HCT116 (cell line): Measurements from ENCODE around the gene MARK1. TPM values are rescaled to one million over a fixed set of nuclear protein-coding genes. Genes with fewer than 3 reads are reported as not detected.

ENCODE experiments used
- ATAC-seq: fragments of 200-7000 bp; cut with Tn5 transposase; 2 replicates; pipeline ENCODE4 v1.9.1; 2020; ENCODE audit warnings: mild to moderate bottlenecking, moderate library complexity
- BruUV-seq: library from RNA; stranded (reverse); fragments of 400-500 nt; replicated peaks from 2 replicates; lab custom pipeline; 2021; lab: Mats Ljungman, UMichigan
- CTCF ChIA-PET: fragments of 300-600 bp; sonication (Branson Sonifier 250); formaldehyde crosslinking; loops from one replicate; lab custom pipeline; 2021; ENCODE audit warnings: antibody characterized with exemption; lab: Charles Lee
- POLR2A ChIA-PET: fragments of 300-600, 350-600 bp; sonication (Branson Sonifier 250); formaldehyde crosslinking; loops from one replicate; lab custom pipeline; 2021; ENCODE audit warnings: antibody characterized with exemption; lab: Charles Lee
- RAD21 ChIA-PET, 2 experiments: fragments of 300-600 bp; sonication (Branson Sonifier 250); formaldehyde crosslinking; loops; one replicate each; lab custom pipeline; 2023; ENCODE audit warnings: low total read pairs in 2 of 2; ENCODE audit not compliant: uncharacterized antibody in 2 of 2, unreplicated experiment in 2 of 2, low non-redundant PET in 1 of 2; lab: Charles Lee
- DNase-seq: peaks from one replicate; pipeline ENCODE4 v3.0.0-alpha.2; 2010; ENCODE audit warnings: low read depth, low spot score
- H2AFZ ChIP-seq: fragments of 200-600 bp; shearing (Covaris generic), sonication (generic); 2 replicates; pipeline ENCODE4 v1.6.1; 2017; ENCODE audit warnings: low read depth, mixed run types, mixed read lengths, antibody characterized with exemption, low read length; ENCODE audit not compliant: poor library complexity, severe bottlenecking
- H3K27ac ChIP-seq: 2 replicates; pipeline ENCODE4 v1.5.1; 2012; ENCODE audit warnings: low read depth, low read length
- H3K27me3 ChIP-seq: fragments of 200-600 bp; sonication (generic); 2 replicates; pipeline ENCODE4 v1.6.1; 2016; ENCODE audit warnings: mixed run types, low read length, mixed read lengths; ENCODE audit not compliant: insufficient read depth
- H3K36me3 ChIP-seq, 2 experiments: fragments of 200-500 bp in 1 of 2; fragments of 200-600 bp in 1 of 2; sonication (Bioruptor generic) in 1 of 2; sonication (generic) in 1 of 2; 2 replicates each; pipeline versions ENCODE4 v1.5.1 to v1.6.1; 2014 to 2016; ENCODE audit warnings: low read length in 2 of 2, inconsistent platforms in 1 of 2, mixed read lengths in 1 of 2, mixed run types in 1 of 2; ENCODE audit not compliant: insufficient read depth in 2 of 2, control insufficient read depth in 1 of 2
- H3K4me1 ChIP-seq, 2 experiments: fragments of 200-600 bp in 1 of 2; sonication (generic) in 1 of 2; 2 replicates each; pipeline versions ENCODE4 v1.5.1 to v1.6.1; 2012 to 2017; ENCODE audit warnings: low read length in 2 of 2, inconsistent platforms in 1 of 2, mild to moderate bottlenecking in 1 of 2, mixed read lengths in 1 of 2, mixed run types in 1 of 2, moderate library complexity in 1 of 2; ENCODE audit not compliant: insufficient read depth in 2 of 2, control insufficient read depth in 1 of 2
- H3K4me2 ChIP-seq: fragments of 200-600 bp; sonication (generic); 2 replicates; pipeline ENCODE4 v1.6.1; 2017; ENCODE audit warnings: mixed run types, low read length, mixed read lengths
- H3K4me3 ChIP-seq, 2 experiments: fragments of 200-600 bp in 1 of 2; sonication (generic) in 1 of 2; replicated peaks in 1 of 2; 2 replicates each; pipeline ENCODE4 v1.5.1; 2011 to 2016; ENCODE audit warnings: low read length in 2 of 2, control low read depth in 1 of 2, low read depth in 1 of 2, mild to moderate bottlenecking in 1 of 2, mixed read lengths in 1 of 2, mixed run types in 1 of 2
- H3K79me2 ChIP-seq: fragments of 200-600 bp; sonication (generic); 2 replicates; pipeline ENCODE4 v1.6.1; 2017; ENCODE audit warnings: mild to moderate bottlenecking, mixed run types, low read length, moderate library complexity, mixed read lengths; ENCODE audit not compliant: insufficient read depth
- H3K9ac ChIP-seq: fragments of 200-600 bp; sonication (generic); 2 replicates; pipeline ENCODE4 v1.6.1; 2016; ENCODE audit warnings: low read length, mixed read lengths
- H3K9me2 ChIP-seq: fragments of 200-600 bp; sonication (generic), shearing (Covaris generic); 2 replicates; pipeline ENCODE4 v1.6.1; 2017; ENCODE audit warnings: mixed run types, mild to moderate bottlenecking, moderate library complexity; ENCODE audit not compliant: insufficient read depth
- H3K9me3 ChIP-seq, 2 experiments: fragments of 200-500 bp in 1 of 2; fragments of 200-600 bp in 1 of 2; sonication (Bioruptor generic) in 1 of 2; sonication (generic) in 1 of 2; 2 replicates each; pipeline ENCODE4 v1.6.1; 2014 to 2017; ENCODE audit warnings: low read length in 2 of 2, mixed read lengths in 2 of 2, inconsistent platforms in 1 of 2, low read depth in 1 of 2, mild to moderate bottlenecking in 1 of 2, mixed run types in 1 of 2, moderate library complexity in 1 of 2; ENCODE audit not compliant: control insufficient read depth in 1 of 2, insufficient read depth in 1 of 2
- H4K20me1 ChIP-seq: fragments of 200-600 bp; sonication (generic), shearing (Covaris generic); 2 replicates; pipeline ENCODE4 v1.6.1; 2017; ENCODE audit warnings: mixed run types, mild to moderate bottlenecking, moderate library complexity; ENCODE audit not compliant: insufficient read depth
- ELF1 ChIP-seq: IDR thresholded peaks from 2 replicates; pipeline ENCODE4 v1.6.1; 2012; ENCODE audit warnings: low read depth, borderline replicate concordance
- EZH2 ChIP-seq: fragments of 200-600 bp; sonication (generic); IDR thresholded peaks from 2 replicates; pipeline ENCODE4 v1.6.1; 2017; ENCODE audit warnings: antibody characterized with exemption, mixed run types
- FOSL1 ChIP-seq: IDR thresholded peaks from 2 replicates; pipeline ENCODE4 v1.6.1; 2012; ENCODE audit warnings: low read depth
- POLR2AphosphoS5 ChIP-seq: IDR thresholded peaks from 2 replicates; pipeline ENCODE4 v1.6.1; 2011; ENCODE audit warnings: mild to moderate bottlenecking, low read depth, low read length, moderate library complexity
- SIN3A ChIP-seq: IDR thresholded peaks from 2 replicates; pipeline ENCODE4 v1.6.1; 2012; ENCODE audit warnings: low read depth
- YY1 ChIP-seq: IDR thresholded peaks from 2 replicates; pipeline ENCODE4 v1.6.1; 2011; ENCODE audit warnings: low read length, low read depth, moderate library complexity, mild to moderate bottlenecking; ENCODE audit not compliant: insufficient replicate concordance; ENCODE audit errors: extremely low read depth
- ZBTB33 ChIP-seq: IDR thresholded peaks from 2 replicates; pipeline ENCODE4 v1.6.1; 2011; ENCODE audit warnings: mild to moderate bottlenecking, low read length, moderate library complexity; ENCODE audit not compliant: insufficient replicate concordance; ENCODE audit errors: extremely low read depth
- intact Hi-C: fragments of 100-400 bp; cut with micrococcal nuclease; formaldehyde crosslinking; loops from 2 replicates; pipeline ENCODE4 v1.10.0; 2022
- total RNA-seq: library from RNA; stranded (reverse); gene quantifications from one replicate; pipeline ENCODE4 v1.2.1, GENCODE V29; 2021; ENCODE audit not compliant: unreplicated experiment

The MARK1 gene
- total RNA-seq, 1 experiment from 2014 or later, result 3.6 TPM

GRCh38 chr1:220711056-220711809, 183.3 kb downstream of the MARK1 start:
- no peak for ATAC-seq
- no peak overlapping the region for H3K4me3 ChIP-seq
- no peaks in the 10 kb centered on the region for H3K9me2 ChIP-seq
- H2AFZ ChIP-seq, result no peak overlapping the region
- BruUV-seq, result no TSS peak
- no peaks in the 10 kb centered on the region for H3K27me3 ChIP-seq
- ChIA-PET RAD21 (interaction anchor here in 1 of 2 experiments (0.7 kb wide), 1 partner anchor 274 kb away, joined by 4 read pairs; no protein-coding TSS in a partner anchor), CTCF (no interaction called here), POLR2A (no interaction called here)
- H4K20me1 ChIP-seq, result no peaks in the 10 kb centered on the region
- no peaks in the 10 kb centered on the region for H3K9me3 ChIP-seq
- H3K27ac ChIP-seq, result no peak overlapping the region
- H3K9ac ChIP-seq, result no peak overlapping the region
- H3K4me1 ChIP-seq, result no peaks in the 10 kb centered on the region
- no peak overlapping the region for H3K4me2 ChIP-seq
- H3K36me3 ChIP-seq, result no peaks in the 10 kb centered on the region
- TF ChIP-seq EZH2 (no peak), ZBTB33 (no peak), SIN3A (no peak), ELF1 (no peak), YY1 (no peak), POLR2AphosphoS5 (no peak), FOSL1 (no peak)
- no peaks in the 10 kb centered on the region for H3K79me2 ChIP-seq
- no peak for DNase-seq
- intact Hi-C loops, result no loop called here

Other genes starting within 250 kb of the MARK1 start
- 16.8 TPM for gene C1orf115, start 162.2 kb downstream of the MARK1 start, total RNA-seq
- 16.6 TPM for gene MTARC2, start 220.2 kb downstream of the MARK1 start, total RNA-seq